ENCODE data around the gene MAP3K7. TPM values are rescaled to one million over a fixed set of nuclear protein-coding genes. Genes with fewer than 3 reads are reported as not detected.

MAP3K7 gene
- total and polyA plus RNA-seq, 2 of the 8 experiments (the other 6 are each of a cell fraction or from before 2014, with no cell fraction given) = 27.3 to 34.8 TPM

GRCh38 chr6:90480666-90481065 is 106.2 kb downstream of the MAP3K7 start:
- no peaks in the 10 kb centered on the region for H3K27me3 ChIP-seq (replicated peaks in 1 of 4; ENCODE audit: control insufficient read depth in 3 of 4, extremely low read depth in 1 of 4, insufficient read depth in 3 of 4, low read length in 3 of 4)
- no peak overlapping the region for H4K91ac ChIP-seq (replicated peaks; ENCODE audit: insufficient read length, low read length)
- H3K4me1 ChIP-seq (replicated peaks in 1 of 4; ENCODE audit: control insufficient read depth in 3 of 4, insufficient read depth in 4 of 4, low read length in 3 of 4) = peaks cover 2 to 23% (median 10%) of the 10 kb centered on the region in 4 experiments; a peak in 5 of 7 replicates
- H3K9ac ChIP-seq (replicated peaks in 1 of 4; ENCODE audit: extremely low read depth in 1 of 4, low read depth in 3 of 4, low read length in 3 of 4) = no peak overlapping the region
- DNase-seq (ENCODE audit: low read depth in 1 of 2, low spot score in 2 of 2) = no peak
- no peak overlapping the region for H4K8ac ChIP-seq (ENCODE audit: extremely low read depth, insufficient read depth, low read length)
- H3K9me3 ChIP-seq (ENCODE audit: insufficient read depth in 2 of 2, low read depth in 1 of 2, low read length in 1 of 2) = 0 out of 4 replicates have a peak, but pooled peaks cover 0 to 2% of the 10 kb centered on the region in 2 experiments
- ChIA-PET POLR2A (ENCODE audit: partially characterized antibody) (interaction anchor here (1.3 kb wide), 1 partner anchor 17 kb away, joined by 3 read pairs; no protein-coding TSS in a partner anchor), CTCF (ENCODE audit: partially characterized antibody) (interaction anchor here (0.7 to 11.5 kb wide), 12 partner anchors 10 to 538 kb away, joined by 3 to 234 read pairs (median 8); partner anchors contain the start of gene BACH2)
- H3K79me1 ChIP-seq (ENCODE audit: low read depth, low read length) = no peaks in the 10 kb centered on the region
- FAIRE-seq = no peak
- H3K14ac ChIP-seq (ENCODE audit: insufficient read length) = no peak overlapping the region
- no peak overlapping the region for H2BK15ac ChIP-seq (ENCODE audit: low read length)
- no peaks in the 10 kb centered on the region for H3K79me2 ChIP-seq (ENCODE audit: control insufficient read depth in 1 of 2, insufficient read depth in 2 of 2, low read length in 2 of 2)
- H2BK120ac ChIP-seq (replicated peaks; ENCODE audit: low read depth, low read length) = no peak overlapping the region
- H3K23me2 ChIP-seq (ENCODE audit: low read depth, low read length) = no peaks in the 10 kb centered on the region
- no peak overlapping the region for H3K23ac ChIP-seq (ENCODE audit: insufficient read length)
- no peak overlapping the region for H3K4ac ChIP-seq (replicated peaks; ENCODE audit: insufficient read length, low read depth, low read length)
- no peak overlapping the region for H3K56ac ChIP-seq (replicated peaks; ENCODE audit: insufficient read length, low read depth, low read length)
- H4K5ac ChIP-seq (ENCODE audit: insufficient read length, low read depth, low read length) = no peak overlapping the region
- H2BK5ac ChIP-seq (ENCODE audit: low read depth, low read length) = no peak overlapping the region
- no peaks in the 10 kb centered on the region for H3K36me3 ChIP-seq (ENCODE audit: control insufficient read depth in 2 of 4, insufficient read depth in 4 of 4, low read length in 3 of 4)
- H2BK20ac ChIP-seq (ENCODE audit: low read length) = no peak overlapping the region
- no peaks in the 10 kb centered on the region for H4K20me1 ChIP-seq (replicated peaks in 1 of 2; ENCODE audit: control insufficient read depth in 1 of 2, insufficient read depth in 2 of 2, low read length in 2 of 2)
- H3K18ac ChIP-seq (ENCODE audit: extremely low read depth, low read length) = no peak overlapping the region
- no peak overlapping the region for H3K4me3 ChIP-seq (ENCODE audit: extremely low read depth in 1 of 4, insufficient read depth in 2 of 4, low read depth in 3 of 4, low read length in 4 of 4)
- H3K27ac ChIP-seq (ENCODE audit: low read depth, low read length) = no peak overlapping the region
- no peak overlapping the region for H3K4me2 ChIP-seq (ENCODE audit: insufficient read depth in 1 of 2, low read depth in 2 of 2, low read length in 2 of 2)
- 67% methylated on average over 4 of the region's 4 CpGs; no CpG with 5 or more reads in 1 of the 2 experiments for WGBS, 2 experiments (ENCODE audit: extremely low coverage in 1 of 2, insufficient coverage in 1 of 2, insufficient read length in 1 of 2, insufficient replicate concordance in 2 of 2, low coverage in 1 of 2, low lambda C conversion rate in 2 of 2, missing lambda C conversion rate in 1 of 2)
- H2BK12ac ChIP-seq (ENCODE audit: low read depth, low read length) = no peak overlapping the region
- no peak overlapping the region for H2AK5ac ChIP-seq (ENCODE audit: low read depth, low read length)
- no peak overlapping the region for H2AFZ ChIP-seq (ENCODE audit: low read length)
- TF ChIP-seq SRF (IDR thresholded peaks at IDR 0.05; ENCODE audit: low read depth, low read length) (no peak), KDM1A (IDR thresholded peaks at IDR 0.05; ENCODE audit: borderline replicate concordance, low read length) (no peak), TAF7 (optimal IDR thresholded peaks at IDR 0.05; ENCODE audit: borderline replicate concordance, low read depth, low read length) (no peak), JUN (IDR thresholded peaks at IDR 0.05; ENCODE audit: low read depth, low read length) (no peak), SP4 (IDR thresholded peaks at IDR 0.05; ENCODE audit: low read length) (no peak), NANOG (IDR thresholded peaks at IDR 0.05; ENCODE audit: insufficient read depth, low read depth, low read length, poor library complexity, severe bottlenecking) (no peak), ZNF274 (IDR thresholded peaks at IDR 0.05; ENCODE audit: borderline replicate concordance, extremely low read depth, low read length) (no peak), CBX8 (IDR thresholded peaks at IDR 0.05; ENCODE audit: borderline replicate concordance, low read depth, low read length) (no peak), HDAC2 (IDR thresholded peaks at IDR 0.05; ENCODE audit: borderline replicate concordance in 1 of 2, low read depth in 2 of 2, low read length in 2 of 2) (no peak), HDAC6 (IDR thresholded peaks at IDR 0.05; ENCODE audit: low read depth, low read length) (no peak), KDM4A (IDR thresholded peaks at IDR 0.05; ENCODE audit: low read depth, low read length, severe bottlenecking) (no peak), POLR2A (IDR thresholded peaks at IDR 0.05; ENCODE audit: control extremely low read depth in 1 of 2, low read depth in 2 of 2, low read length in 2 of 2) (no peak), CEBPB (IDR thresholded peaks at IDR 0.05; ENCODE audit: low read depth, low read length) (no peak), BACH1 (IDR thresholded peaks at IDR 0.05; ENCODE audit: low read length) (no peak), TBP (IDR thresholded peaks at IDR 0.05; ENCODE audit: low read depth, low read length) (no peak)

Data from H1 (cell line).